Cardiac fibroblast (primary cell): Measurements from ENCODE around the gene SLC6A20.
"Not testable (repeated sequence)": the region's sequence is repeated elsewhere in the genome, so short reads cannot be mapped to it uniquely, and the experiment has no call there.

Experiments
- DNase-seq, 2 donors: peaks; one replicate each; pipeline versions ENCODE4 v3.0.0 to v3.0.0-alpha.2; 2010; ENCODE audit warnings: low read depth in 2 of 2
- H3K4me3 ChIP-seq, 2 donors: replicated peaks in 1 of 2; 1 replicate in 1 of 2; 2 replicates in 1 of 2; pipeline ENCODE4 v1.5.1; 2011; ENCODE audit warnings: low read depth in 2 of 2, low read length in 2 of 2, mild to moderate bottlenecking in 2 of 2, moderate library complexity in 1 of 2
- CTCF ChIP-seq: IDR thresholded peaks from one replicate; pipeline ENCODE4 v1.5.1; 2011; ENCODE audit warnings: low read depth, mild to moderate bottlenecking, low read length, inconsistent platforms

SLC6A20 gene

DNA sequence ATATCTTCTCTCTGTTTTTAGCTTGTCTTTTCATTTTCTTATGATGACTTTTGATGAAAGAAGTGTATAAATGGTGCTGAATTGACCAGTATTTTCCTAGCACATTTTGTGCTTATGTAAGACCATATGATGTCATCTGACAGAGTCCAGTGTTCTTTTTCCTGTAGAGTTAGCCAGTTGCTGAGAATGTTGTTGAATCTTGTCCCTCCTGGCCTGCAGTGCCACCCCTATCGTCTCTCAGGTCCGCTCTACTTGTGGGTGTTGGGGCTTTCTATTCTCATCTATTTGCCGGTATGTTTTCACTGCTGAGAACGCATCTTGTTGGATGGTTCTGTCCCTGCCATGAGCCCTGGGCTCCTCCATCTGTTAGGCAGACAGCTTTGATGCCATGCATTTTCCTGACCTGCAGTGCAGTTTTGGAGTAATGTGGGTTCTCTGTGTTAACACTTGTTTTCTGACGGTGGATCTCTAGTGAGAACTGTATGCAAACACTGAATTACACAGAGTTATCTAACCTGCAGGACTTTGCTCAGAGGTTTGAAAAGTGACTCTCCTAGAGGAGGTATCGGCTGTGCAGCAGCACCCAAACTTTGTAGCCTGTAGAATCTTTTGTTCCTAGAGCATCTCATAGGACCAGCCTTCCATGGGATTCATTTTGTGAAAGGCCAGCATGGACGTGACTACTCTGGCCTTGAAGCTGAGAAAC lies 44.6 kb downstream of the SLC6A20 start:
- no peak for TF ChIP-seq CTCF
- no peak overlapping the region for H3K4me3 ChIP-seq
- DNase-seq, result no peak

- DNase-seq, result no peak
- TF ChIP-seq CTCF, result no peak
- no peak overlapping the region for H3K4me3 ChIP-seq
These were observed 46.5 kb downstream of the SLC6A20 start for GRCh38 chr3:45749880-45750279.

- not testable (repeated sequence) for DNase-seq, H3K4me3 ChIP-seq
These were observed 47.2 kb downstream of the SLC6A20 start for GRCh38 chr3:45749036-45749600.

GRCh38 chr3:45748068-45748467 lies 48.3 kb downstream of the SLC6A20 start:
- TF ChIP-seq CTCF, result no peak
- DNase-seq, result no peak
- H3K4me3 ChIP-seq, result no peak overlapping the region

GRCh38 chr3:45746777-45747622 lies 49.3 kb downstream of the SLC6A20 start:
- no peak for DNase-seq
- TF ChIP-seq CTCF, result no peak
- no peak overlapping the region for H3K4me3 ChIP-seq

GRCh38 chr3:45746165-45746776 lies 50.1 kb downstream of the SLC6A20 start:
- TF ChIP-seq CTCF, result no peak
- no peak for DNase-seq
- H3K4me3 ChIP-seq, result no peak overlapping the region
